AG09319 (cell line): Measurements from ENCODE around the gene KIFC1.

ENCODE experiments used
- DNase-seq: peaks from one replicate; pipeline ENCODE4 v3.0.0-alpha.2; 2010; ENCODE audit warnings: low read depth; ENCODE audit errors: extremely low read depth
- CTCF ChIP-seq: IDR thresholded peaks from 2 replicates; pipeline ENCODE4 v1.5.1; 2011; ENCODE audit warnings: low read depth, mild to moderate bottlenecking, inconsistent platforms, low read length, moderate library complexity

Gene KIFC1

GRCh38 chr6:33458676-33459075 lies 67.1 kb downstream of the KIFC1 start:
- no peak for DNase-seq
- no peak for TF ChIP-seq CTCF

DNA sequence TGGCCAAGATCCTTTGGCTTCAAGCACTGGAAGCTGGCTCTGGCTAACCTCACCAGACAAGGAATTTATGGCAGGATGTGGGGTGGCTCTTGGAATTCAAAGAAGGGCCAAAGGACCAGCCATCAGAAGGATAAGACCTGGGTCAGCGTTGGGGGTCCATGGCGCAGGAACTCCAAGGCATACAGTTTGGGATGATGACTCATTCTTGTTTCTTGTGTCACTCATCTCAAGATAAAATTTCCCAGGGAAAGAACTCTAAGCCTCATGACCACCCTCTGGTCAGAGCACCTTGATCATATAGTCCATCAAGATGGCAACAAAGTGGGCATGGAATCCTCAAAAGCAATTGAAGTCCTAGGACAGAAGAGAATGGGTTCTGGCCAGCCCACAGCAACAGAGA lies 67.6 kb downstream of the KIFC1 start:
- no peak for TF ChIP-seq CTCF
- no peak for DNase-seq
